ENCODE measurements around the gene TMBIM6.
"Not testable (repeated sequence)": the region's sequence is repeated elsewhere in the genome, so short reads cannot be mapped to it uniquely, and the experiment has no call there.

DNA sequence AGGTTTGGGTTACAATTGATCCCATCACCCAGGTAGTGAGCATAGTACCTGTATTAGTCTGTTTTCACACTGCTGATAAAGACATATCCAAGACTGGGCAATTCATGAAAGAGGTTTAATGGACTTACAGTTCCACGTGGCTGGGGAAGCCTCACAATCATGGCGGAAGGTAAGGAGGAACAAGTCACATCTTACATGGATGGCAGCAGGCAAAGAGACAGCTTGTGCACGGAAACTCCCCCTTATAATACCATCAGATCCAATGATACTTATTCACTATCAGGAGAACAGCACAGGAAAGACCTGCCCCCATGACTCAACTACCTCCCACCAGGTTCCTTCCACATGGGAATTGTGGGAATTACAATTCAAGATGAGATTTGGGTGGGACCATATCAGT is 20.0 kb upstream of the TMBIM6 start:
- TF ChIP-seq EZH2 (IDR thresholded peaks at IDR 0.05; ENCODE audit: borderline replicate concordance, low read length): not testable (repeated sequence)
- TF ChIP-seq, protein P1, sequence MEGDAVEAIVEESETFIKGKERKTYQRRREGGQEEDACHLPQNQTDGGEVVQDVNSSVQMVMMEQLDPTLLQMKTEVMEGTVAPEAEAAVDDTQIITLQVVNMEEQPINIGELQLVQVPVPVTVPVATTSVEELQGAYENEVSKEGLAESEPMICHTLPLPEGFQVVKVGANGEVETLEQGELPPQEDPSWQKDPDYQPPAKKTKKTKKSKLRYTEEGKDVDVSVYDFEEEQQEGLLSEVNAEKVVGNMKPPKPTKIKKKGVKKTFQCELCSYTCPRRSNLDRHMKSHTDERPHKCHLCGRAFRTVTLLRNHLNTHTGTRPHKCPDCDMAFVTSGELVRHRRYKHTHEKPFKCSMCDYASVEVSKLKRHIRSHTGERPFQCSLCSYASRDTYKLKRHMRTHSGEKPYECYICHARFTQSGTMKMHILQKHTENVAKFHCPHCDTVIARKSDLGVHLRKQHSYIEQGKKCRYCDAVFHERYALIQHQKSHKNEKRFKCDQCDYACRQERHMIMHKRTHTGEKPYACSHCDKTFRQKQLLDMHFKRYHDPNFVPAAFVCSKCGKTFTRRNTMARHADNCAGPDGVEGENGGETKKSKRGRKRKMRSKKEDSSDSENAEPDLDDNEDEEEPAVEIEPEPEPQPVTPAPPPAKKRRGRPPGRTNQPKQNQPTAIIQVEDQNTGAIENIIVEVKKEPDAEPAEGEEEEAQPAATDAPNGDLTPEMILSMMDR (conservative IDR thresholded peaks at IDR 0.05 in 1 of 2, IDR thresholded peaks at IDR 0.05 in 1 of 2; ENCODE audit: extremely low read depth in 1 of 2, insufficient read depth in 1 of 2, low read depth in 1 of 2, low read length in 2 of 2): not testable (repeated sequence)

Measured in mammary epithelial cell (primary cell).